AG20443 (cell line): ENCODE measurements around the gene ACOT11.
"Not testable (repeated sequence)": the region's sequence is repeated elsewhere in the genome, so short reads cannot be mapped to it uniquely, and the experiment has no call there.

Experiments used
- DNase-seq: peaks from one replicate; pipeline ENCODE4 v3.0.0; 2012; ENCODE audit warnings: low spot score, mixed read lengths

Gene ACOT11

DNA sequence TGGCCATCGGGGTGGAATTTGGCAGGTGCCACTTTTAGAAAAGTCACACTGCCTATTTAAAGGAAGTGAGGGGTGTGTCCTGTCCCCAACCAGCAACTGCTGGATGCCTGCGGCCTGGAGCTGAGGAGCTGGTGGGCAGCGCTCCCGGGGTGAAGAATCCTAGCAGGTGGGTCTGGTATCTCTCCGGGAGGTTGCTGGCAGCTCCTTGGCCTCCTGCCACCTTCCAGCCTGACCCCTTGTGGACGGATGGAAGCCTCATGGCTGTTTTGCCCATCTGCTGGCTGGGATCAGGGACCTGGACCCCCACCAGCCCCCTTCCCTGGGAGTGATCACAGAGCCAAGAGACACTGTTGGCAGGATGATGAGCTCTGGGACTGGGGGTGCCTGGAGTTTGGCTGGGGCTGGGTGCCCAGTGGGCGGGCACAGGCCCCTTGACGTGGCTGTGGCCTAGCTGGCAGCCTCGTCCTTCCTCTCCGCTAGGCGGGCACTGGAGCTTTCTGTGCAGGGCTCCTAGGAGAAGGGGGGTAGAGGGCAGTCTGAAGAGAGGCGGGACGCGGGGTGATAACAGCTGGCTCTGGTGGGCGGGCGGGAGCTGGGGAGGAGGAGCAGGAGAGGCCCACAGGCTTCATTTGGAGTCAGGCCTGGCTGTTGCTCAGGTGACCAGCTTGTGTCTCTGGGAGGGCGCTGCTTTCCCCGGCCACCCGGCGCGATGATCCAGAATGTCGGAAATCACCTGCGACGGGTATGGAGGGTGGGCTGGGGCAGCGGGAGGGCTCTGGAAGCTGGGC lies at the start of gene ACOT11:
Gene ACOT11, plus strand, starts transcription at position 628 of the 788 bp plus-strand sequence. Its CDS starts 82 bp downstream, at position 710.
- peak; percentile 86 for DNase-seq

DNA sequence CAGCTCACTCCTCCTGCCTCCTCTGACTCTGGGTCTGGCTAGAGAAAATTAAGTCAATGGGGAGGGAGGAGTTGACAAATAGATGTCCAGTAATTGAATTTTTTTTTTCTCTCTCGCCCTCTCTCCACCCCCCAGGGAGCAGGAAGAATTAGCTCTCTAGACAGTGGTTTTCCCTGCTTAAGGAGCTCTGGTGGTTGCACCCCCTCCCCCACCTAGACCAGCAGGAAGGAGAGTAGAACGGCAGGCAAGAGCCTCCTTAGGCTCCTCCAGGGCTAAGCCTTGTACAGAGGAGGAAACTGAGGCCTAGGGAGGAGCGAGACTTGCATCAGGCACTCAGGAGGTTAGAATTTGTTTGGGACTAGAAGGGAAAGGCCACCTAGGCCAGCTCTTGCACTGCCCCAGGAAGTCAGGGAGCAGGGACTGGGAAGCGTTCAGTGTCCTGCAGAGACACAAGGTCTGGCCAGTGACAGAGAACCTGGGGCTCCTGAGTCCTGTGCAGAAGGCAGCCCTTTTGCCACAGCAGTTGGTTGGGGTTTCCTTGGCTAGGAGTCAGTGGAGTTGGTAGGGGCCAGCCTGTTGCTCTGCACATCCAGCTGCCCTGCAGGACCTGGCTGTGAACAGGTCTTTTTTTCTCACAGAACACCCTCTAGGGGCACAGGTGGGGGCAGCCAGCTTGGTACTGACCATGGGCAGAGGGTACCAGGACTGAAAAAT lies 49.5 kb upstream of the ACOT11 start:
- DNase-seq = no peak

DNA sequence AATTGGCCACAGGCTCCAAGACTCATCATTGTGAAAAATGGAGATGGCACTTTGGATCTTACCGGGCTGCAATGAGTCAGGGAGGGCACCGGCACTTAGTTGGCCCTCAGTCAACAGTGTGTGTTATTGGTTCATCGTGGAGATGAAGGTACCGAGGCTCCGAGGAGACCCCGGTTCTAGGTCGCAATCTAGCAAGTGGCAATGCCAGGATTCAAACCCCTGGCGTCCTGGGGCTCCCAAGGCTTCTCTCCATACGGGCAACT lies 49.0 kb upstream of the ACOT11 start:
- DNase-seq = no peak

GRCh38 chr1:54499360-54500106 lies 48.5 kb upstream of the ACOT11 start:
- peak; percentile 67 for DNase-seq

DNA sequence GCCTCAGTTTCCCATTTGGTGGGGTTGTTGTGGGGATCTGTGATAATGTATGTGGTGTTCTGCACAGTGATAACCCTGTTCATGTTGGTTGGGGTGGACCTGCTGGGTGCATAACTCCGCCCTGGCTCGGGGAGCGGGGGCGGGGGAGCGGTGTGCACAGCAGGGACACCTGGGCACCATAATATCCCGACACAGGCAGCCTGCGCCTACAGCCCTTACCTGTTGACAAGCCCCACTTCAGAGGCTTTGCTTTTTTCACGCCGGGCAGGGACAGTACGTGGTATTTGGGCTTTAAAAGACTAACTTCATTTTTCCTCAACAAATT lies 48.0 kb upstream of the ACOT11 start:
- DNase-seq = no peak

DNA sequence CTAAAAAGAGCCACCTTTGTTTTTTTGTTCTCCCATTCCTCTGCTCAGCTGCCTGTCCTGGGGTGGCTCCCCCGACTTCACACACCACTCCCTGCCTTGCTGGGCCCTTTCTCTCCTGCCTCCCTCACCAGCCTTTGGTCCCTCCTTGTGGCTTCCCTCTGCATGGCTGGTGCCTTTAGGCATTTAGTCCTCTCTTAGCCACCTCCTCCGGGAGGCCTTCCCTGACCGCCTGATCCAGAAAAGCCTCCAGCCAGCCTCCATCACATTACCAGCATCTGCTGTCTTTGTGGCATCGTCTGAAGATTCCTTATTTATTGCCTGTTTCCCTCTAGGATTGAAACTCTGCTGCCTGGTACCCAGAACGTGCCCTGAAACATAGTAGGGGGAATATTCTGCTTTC lies 46.2 kb upstream of the ACOT11 start:
- no peak for DNase-seq

DNA sequence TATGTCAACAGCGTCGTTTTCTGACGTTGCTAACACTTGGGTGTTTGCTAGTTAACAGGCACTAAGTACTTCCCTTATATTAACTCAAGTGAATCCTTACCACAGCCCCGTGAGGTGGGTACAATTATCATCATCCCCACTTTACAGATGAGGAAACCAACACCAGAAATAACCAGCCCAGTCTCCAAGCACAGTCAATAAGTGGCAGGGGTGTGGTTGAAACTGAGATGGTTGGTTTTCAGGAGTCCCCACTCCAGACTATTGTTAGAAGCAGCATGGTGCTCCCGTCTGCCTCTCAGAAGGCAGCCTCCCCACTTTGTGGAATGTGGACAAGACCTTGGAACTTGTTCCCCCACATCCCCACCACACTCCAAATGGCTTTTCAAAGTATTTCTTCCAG lies 45.7 kb upstream of the ACOT11 start:
- no peak for DNase-seq

DNA sequence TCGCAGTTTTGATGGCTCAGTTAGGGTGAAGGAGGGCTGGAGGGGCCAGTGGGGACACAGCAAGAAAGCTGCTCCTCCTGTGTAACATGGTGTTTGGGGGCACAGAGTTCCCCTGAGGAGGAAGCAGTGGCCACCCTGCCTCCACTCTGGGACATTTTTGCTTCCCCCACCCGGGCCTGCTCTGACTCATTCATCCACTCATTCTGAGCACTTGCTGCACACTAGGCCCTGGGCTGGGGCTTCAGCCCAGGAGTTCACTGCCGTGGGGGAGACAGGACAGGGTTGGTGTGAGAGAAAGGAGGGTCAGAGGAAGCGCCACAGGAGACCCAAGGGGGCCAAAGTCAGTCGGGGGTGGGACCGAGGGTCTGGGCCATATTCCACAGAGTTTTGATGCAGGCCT lies 41.4 kb upstream of the ACOT11 start:
- peak; percentile 73 for DNase-seq

DNA sequence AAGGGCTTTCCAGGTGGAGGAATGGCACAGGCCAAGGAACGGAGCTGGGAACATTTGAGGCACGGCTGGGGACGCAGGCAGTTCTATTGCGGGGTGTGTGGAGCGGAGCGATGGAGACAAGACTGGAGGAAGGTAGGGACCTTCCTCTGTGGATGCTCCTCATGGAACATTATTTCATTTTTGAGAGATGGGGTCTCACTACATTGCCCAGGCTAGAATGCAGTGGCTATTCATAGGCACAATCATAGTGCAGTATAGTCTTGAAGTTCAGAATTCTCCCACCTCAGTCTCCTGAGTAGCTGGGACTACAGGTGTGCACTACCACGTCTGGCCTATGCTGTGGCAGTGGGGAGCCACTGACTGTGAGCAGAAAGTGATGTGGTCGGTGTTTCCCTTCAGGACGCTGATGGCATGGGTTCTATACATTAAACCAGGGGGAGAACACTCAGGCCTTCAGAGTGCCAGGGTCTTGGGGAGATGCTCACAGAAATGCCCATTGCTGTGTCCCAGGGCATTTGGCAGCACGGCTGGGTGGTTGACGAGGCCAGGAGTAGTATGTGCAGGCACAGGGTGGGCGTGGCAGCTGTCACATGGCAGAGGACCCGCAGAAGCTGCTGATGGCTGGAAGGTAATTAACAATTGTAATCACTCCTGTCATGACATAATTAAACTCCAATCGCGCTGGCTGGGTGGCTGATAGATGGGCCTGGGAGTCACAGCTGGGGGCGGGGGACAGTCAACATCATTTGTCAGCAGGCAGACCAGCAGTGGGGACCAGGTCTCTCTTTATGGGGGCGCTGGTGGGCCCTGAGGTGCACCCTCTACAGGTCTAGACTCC lies 40.8 kb upstream of the ACOT11 start:
- DNase-seq = no peak

DNA sequence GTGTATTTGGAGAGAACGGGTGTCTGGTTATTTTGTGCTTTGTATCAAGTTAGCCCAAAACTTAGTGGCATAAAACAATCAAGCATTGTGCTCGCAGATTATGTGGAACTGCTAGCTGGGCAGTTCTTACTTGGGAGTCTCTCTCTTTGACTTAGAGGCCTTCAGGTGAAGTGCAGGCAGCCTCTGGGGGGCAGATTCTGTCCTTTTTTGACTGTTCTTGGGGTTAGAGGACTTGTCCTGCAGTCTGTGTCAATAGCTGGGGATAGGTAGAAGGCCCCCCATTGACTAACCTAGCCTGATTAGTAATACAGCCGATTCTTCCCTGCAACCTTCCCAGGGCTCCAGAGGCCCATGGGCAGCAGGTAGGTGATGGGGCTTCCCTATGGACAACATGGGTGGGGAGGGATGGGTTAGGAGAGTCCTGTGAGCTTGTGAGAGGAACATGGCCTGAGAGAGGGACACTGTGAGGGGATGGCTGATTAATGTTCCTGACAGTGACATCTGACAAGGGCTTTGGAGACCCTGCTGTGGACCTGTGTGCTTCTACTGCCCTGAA lies 37.2 kb upstream of the ACOT11 start:
- no peak for DNase-seq

DNA sequence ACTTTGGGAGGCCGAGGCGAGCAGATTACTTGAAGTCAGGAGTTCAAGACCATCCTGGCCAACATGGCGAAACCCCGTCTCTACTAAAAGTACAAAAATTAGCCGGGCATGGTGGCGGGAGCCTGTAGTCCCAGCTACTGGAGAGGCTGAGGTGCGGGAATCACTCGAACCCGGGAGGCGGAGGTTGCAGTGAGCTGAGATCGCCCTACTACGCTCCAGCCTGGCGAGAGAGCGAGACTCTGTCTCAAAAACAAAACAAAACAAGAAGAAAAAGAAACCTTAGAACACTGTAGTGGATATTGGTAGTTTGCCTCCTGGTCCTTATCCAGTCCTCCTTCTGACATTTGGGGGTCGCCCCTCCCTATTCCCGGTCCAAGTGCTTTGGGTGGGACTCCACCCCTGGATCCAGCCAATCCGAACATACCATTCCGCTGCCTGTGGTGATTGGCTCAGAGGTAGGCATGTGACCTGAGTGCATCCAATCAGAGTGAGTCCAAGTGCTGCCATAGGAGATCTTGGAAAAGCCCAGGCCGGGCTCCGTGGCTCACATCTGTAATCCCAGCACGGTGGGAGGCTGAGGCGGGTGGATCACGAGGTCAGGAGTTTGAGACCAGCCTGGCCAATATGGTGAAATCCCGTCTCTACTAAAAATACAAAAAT lies 34.0 kb upstream of the ACOT11 start:
- DNase-seq = not testable (repeated sequence)

DNA sequence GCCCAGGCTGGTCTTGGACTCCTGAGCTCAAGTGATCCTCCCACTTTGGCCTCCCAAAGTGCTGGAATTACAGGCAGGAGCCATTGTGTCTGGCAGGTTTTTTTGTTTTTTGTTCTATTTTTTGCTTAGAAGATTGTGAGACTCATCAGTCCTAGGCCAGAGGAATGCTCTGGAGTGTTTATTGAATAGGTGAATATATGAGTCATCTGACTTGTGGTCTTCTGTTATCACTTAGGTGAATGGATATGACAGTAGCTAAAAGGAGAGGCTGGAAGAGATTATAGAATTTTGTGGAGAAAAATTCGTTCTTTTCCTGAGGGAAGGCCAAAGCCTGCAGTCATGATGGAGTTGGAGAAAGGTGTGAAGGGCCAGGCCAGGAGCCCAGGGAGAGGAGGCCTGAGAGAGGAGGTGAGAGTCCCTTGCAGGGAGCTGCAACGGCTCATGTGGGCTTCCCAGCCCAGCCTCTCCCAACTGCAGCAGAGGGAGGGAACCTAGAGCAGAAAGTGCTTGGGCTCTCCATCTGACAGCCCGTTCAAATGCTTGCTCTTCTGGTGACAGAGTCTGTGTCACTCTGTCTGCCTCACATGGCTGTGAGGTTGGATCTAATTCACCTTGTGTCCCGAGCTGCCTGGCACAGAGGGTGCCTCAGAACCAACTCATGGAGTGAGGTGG lies 31.6 kb upstream of the ACOT11 start:
- DNase-seq = no peak

DNA sequence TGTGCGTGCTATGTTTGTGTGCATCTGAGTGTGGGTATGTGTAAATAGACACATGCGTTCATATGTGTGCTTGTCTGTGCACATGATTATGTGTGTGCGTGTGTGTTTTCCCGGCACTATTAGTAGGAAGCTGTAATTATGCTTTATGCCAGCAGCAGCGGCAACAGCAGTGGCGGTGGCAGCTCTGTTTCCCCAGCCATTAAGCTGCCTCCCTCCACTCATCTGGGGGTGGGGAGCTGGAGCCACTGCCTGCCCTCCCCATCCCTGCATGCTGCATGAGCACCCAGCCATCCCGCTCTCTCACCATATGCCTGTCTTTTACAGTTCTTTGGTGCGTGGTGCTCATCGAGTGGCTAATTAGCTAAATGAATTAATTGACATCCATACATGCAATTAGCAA lies 30.5 kb upstream of the ACOT11 start:
- no peak for DNase-seq

- DNase-seq = no peak
These were observed 29.5 kb upstream of the ACOT11 start for GRCh38 chr1:54518489-54518888.

DNA sequence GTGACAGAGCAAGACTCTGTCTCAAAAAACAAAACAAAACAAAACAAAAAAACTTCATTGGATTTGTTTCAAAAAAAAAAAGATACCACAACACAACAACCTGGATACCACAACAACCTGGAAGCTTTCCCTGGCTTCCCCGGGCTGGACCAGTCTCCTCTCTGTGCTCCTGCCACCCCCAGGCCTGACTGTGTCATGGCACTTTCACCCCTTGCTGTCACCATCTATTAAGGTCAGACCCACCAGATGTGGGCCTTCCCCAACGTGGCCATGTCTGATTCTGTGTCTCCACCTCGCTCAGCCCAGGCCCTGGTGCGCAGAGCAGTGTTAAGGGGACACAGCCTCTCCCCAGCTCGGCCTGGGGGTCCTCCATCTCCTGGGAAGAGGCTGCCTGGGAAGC lies 28.3 kb upstream of the ACOT11 start:
- peak; percentile 45 for DNase-seq

DNA sequence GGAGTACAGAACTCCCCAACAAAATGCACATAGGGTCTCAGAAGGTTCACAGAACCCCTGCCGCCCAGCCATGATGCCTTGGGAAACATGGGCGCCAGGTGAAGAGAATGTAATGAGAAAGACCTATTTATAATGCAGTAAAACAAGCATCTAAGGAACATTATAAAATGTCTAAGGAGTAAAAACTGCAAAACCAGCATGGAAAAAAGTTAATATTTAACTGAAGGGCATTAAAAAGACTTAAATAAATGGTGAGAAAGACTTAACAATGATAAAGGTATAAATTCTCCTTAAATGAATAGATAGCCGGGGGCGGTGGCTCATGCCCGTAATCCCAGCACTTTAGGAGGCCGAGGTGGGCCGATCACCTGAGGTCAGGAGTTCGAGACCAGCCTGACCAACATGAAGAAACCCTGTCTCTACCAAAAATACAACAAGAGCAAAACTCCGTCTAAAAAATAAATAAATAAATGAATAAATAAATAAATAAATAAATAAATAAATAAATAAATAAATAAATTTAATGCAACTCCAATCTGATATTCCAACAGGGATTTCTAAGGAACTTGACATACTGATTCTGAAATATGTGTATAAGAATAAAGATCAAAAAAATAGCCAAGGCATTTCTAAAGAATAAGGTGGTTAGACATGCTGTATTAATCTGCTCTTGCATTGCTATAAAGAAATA lies 27.3 kb upstream of the ACOT11 start:
- DNase-seq = no peak

DNA sequence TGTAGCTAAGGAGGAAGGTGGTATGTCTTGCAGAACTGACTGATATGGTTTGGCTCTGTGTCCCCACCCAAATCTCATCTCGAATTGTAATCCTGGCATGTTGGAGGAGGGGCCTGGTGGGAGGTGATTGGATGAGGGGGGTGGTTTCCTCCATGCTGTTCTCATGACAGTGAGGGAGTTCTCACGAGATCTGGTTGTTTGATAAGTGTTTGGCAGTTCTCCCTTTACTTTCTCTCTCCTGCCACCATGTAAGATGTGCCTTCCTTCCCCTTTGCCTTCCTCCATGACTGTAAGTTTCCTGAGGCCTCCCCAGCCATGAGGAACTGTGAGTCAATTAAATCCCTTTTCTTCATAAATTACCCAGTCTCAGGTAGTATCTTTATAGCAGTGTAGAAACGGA lies 21.5 kb upstream of the ACOT11 start:
- not testable (repeated sequence) for DNase-seq

DNA sequence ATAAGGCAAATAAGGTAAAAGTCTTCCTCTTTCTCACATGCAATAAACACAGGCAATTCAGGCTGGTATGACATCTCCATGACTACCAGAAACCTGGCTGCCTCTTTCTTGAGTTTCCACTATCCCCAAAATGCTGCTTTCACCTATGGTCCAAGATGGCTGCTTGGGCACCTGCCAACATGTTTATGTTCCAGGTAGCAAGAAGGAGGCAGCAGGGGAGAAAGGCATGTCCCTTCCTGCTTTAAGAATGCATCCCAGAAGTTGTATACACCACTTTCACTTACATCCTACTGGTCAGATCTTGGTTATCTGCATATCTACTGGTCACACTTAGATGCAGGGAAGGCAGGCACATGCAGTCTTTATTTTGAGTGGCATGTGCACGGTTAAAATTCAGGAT lies 19.4 kb upstream of the ACOT11 start:
- no peak for DNase-seq

- DNase-seq = no peak
These were observed 16.0 kb upstream of the ACOT11 start for GRCh38 chr1:54532033-54532432.

DNA sequence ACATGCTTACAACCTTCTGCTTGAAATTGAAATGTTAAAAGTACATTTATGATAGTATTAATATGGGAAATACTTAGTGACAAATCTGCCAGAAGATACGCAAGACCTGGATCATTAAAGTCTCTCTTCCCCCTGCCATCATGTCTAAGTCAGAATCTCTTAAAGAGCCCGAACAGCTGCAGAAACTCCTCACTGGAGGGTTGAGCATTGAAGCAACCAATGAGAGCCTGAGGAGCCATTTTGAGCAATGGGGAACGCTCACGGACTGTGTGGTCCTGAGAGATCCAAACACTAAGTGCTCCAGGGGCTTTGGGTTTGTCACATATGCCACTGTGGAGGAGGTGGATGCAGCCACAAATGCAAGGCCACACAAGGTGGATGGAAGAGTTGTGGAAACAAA lies 11.4 kb upstream of the ACOT11 start:
- DNase-seq = not testable (repeated sequence)
